CD14-positive monocyte (primary cell): ENCODE measurements around the gene ASAH2B. TPM values are rescaled to one million over a fixed set of nuclear protein-coding genes. Genes with fewer than 3 reads are reported as not detected.
"Not testable (repeated sequence)": the region's sequence is repeated elsewhere in the genome, so short reads cannot be mapped to it uniquely, and the experiment has no call there.

Experiments used
- DNase-seq, 3 donors: peaks; one replicate each; pipeline ENCODE4 v3.0.0-alpha.2; 2011 to 2022
- H2AFZ ChIP-seq: 2 replicates; pipeline ENCODE4 v1.6.0; 2012; ENCODE audit warnings: mild to moderate bottlenecking, low read depth, low read length, inconsistent platforms; ENCODE audit not compliant: insufficient read depth, poor library complexity, severe bottlenecking
- H3K27ac ChIP-seq, 2 donors: 1 replicate in 1 of 2; 2 replicates in 1 of 2; pipeline ENCODE4 v1.5.1; 2012 to 2013; ENCODE audit warnings: low read length in 2 of 2, control low read depth in 1 of 2, inconsistent platforms in 1 of 2, low read depth in 1 of 2, mild to moderate bottlenecking in 1 of 2
- H3K27me3 ChIP-seq, 2 donors: one replicate each; pipeline versions ENCODE4 v1.6.0 to v1.6.1; 2011 to 2013; ENCODE audit warnings: low read length in 2 of 2; ENCODE audit not compliant: control insufficient read depth in 2 of 2, insufficient read depth in 2 of 2
- H3K36me3 ChIP-seq, 2 donors: replicated peaks in 1 of 2; 1 replicate in 1 of 2; 2 replicates in 1 of 2; pipeline versions ENCODE4 v1.5.1 to v1.6.1; 2012 to 2013; ENCODE audit warnings: low read length in 2 of 2, control low read depth in 1 of 2, inconsistent platforms in 1 of 2, mild to moderate bottlenecking in 1 of 2; ENCODE audit not compliant: insufficient read depth in 2 of 2, control insufficient read depth in 1 of 2
- H3K4me1 ChIP-seq, 2 donors: 1 replicate in 1 of 2; 2 replicates in 1 of 2; pipeline versions ENCODE4 v1.5.1 to v1.6.1; 2012 to 2013; ENCODE audit warnings: low read length in 2 of 2, control low read depth in 1 of 2, inconsistent platforms in 1 of 2, mild to moderate bottlenecking in 1 of 2, moderate library complexity in 1 of 2; ENCODE audit not compliant: insufficient read depth in 2 of 2, control insufficient read depth in 1 of 2
- H3K4me2 ChIP-seq: replicated peaks from 2 replicates; pipeline ENCODE3; 2012; ENCODE audit warnings: low read length, moderate library complexity, mild to moderate bottlenecking; ENCODE audit not compliant: poor library complexity, severe bottlenecking; ENCODE audit errors: extremely low read depth
- H3K4me3 ChIP-seq, 3 experiments: fragments of 200-600 bp in 1 of 3; sonication (generic) in 1 of 3; replicated peaks in 1 of 3; 1 replicate in 2 of 3; 2 replicates in 1 of 3; pipeline ENCODE4 v1.5.1; 2011 to 2013; ENCODE audit warnings: low read length in 3 of 3, mild to moderate bottlenecking in 3 of 3, control low read depth in 2 of 3, low read depth in 2 of 3, inconsistent platforms in 1 of 3, moderate library complexity in 1 of 3
- H3K79me2 ChIP-seq: 2 replicates; pipeline ENCODE4 v1.6.0; 2012; ENCODE audit warnings: mild to moderate bottlenecking, control low read depth, inconsistent platforms, low read length, moderate library complexity; ENCODE audit not compliant: insufficient read depth
- H3K9ac ChIP-seq: 2 replicates; pipeline ENCODE4 v1.6.0; 2017; ENCODE audit warnings: low read length, mild to moderate bottlenecking; ENCODE audit not compliant: insufficient read depth, poor library complexity, severe bottlenecking
- H3K9me3 ChIP-seq, 2 donors: replicated peaks in 1 of 2; 1 replicate in 1 of 2; 2 replicates in 1 of 2; pipeline versions ENCODE4 v1.5.1 to v1.6.1; 2012 to 2013; ENCODE audit warnings: low read length in 2 of 2, control low read depth in 1 of 2; ENCODE audit not compliant: control insufficient read depth in 1 of 2, insufficient read depth in 1 of 2
- H4K20me1 ChIP-seq: 2 replicates; pipeline ENCODE4 v1.6.0; 2012; ENCODE audit warnings: mild to moderate bottlenecking, low read length, control low read depth, moderate library complexity; ENCODE audit not compliant: insufficient read depth
- H3K27ac Mint-ChIP-seq, 7 donors: one replicate each; pipeline ENCODE4 v1.8.0; 2020; ENCODE audit warnings: mild to moderate bottlenecking in 7 of 7, mixed read lengths in 7 of 7, moderate library complexity in 6 of 7, inconsistent platforms in 2 of 7
- H3K27me3 Mint-ChIP-seq, 3 donors: one replicate each; pipeline ENCODE4 v1.8.0; 2021 to 2022; ENCODE audit warnings: low read depth in 3 of 3, mild to moderate bottlenecking in 3 of 3, mixed read lengths in 3 of 3, moderate library complexity in 3 of 3, inconsistent platforms in 1 of 3
- H3K36me3 Mint-ChIP-seq, 2 donors: one replicate each; pipeline ENCODE4 v1.8.0; 2020; ENCODE audit warnings: mixed read lengths in 2 of 2, inconsistent platforms in 1 of 2, mild to moderate bottlenecking in 1 of 2
- H3K4me1 Mint-ChIP-seq: one replicate; pipeline ENCODE4 v1.8.0; 2020; ENCODE audit warnings: mild to moderate bottlenecking, mixed read lengths
- H3K4me3 Mint-ChIP-seq, 2 donors: one replicate each; pipeline ENCODE4 v1.8.0; 2020; ENCODE audit warnings: mild to moderate bottlenecking in 2 of 2, mixed read lengths in 2 of 2, moderate library complexity in 1 of 2
- H3K9me3 Mint-ChIP-seq, 7 donors: one replicate each; pipeline ENCODE4 v1.8.0; 2020 to 2022; ENCODE audit warnings: mixed read lengths in 7 of 7, mild to moderate bottlenecking in 6 of 7, moderate library complexity in 6 of 7, inconsistent platforms in 2 of 7
- WGBS: methylation state at CpG from one replicate; pipeline ENCODE4 v1.1.5; 2013; ENCODE audit warnings: missing lambda C conversion rate; ENCODE audit not compliant: insufficient coverage; 5-methylcytosine and 5-hydroxymethylcytosine counted together
- intact Hi-C, 2 donors: fragments of 100-400 bp; cut with micrococcal nuclease; formaldehyde crosslinking; loops; one replicate each; pipeline versions ENCODE4 v1.15.0 to v1.15.1; 2023
- polyA plus RNA-seq, 3 donors: library from polyadenylated mRNA; depleted of rRNA in 1 of 3; unstranded in 2 of 3; stranded (reverse) in 1 of 3; fragments of 300-500 nt in 2 of 3; fragments of >200 nt in 1 of 3; fragmentation: Illumina TruSeq in 2 of 3; gene quantifications; 1 replicate in 2 of 3; 2 replicates in 1 of 3; pipeline ENCODE4 v1.2.3, GENCODE V29; 2012 to 2021
- TF ChIP-seq, protein P1 (sequence below): fragments of 200-600 bp; IDR thresholded peaks from one replicate; pipeline ENCODE4 v1.8.0; 2022; ENCODE audit warnings: antibody characterized with exemption, mild to moderate bottlenecking

The ASAH2B gene
- polyA plus RNA-seq, 3 donors, result not detected

DNA sequence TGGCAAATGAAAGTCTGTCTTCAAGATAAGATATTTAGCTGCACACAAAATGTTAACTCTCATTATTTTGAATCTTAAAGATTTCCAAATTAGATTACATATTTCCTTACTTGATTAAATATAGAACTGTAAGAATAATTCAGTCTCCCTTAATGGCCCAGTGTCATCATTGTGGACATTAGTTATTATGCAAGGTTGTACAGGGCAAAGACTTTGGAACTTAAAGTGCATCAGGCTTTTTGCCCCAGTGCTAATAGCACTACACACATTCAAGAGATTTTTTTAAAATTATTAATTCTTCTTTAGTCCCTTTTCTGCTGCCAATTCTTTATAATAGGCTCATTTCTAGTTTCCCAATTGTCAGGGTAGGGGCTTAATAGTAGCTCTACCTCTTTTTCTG is 42.3 kb downstream of the ASAH2B start:
- H3K79me2 ChIP-seq, DNase-seq, H3K4me3 ChIP-seq, H3K4me3 Mint-ChIP-seq, H3K27me3 Mint-ChIP-seq, H2AFZ ChIP-seq, H3K27ac ChIP-seq, H3K4me1 Mint-ChIP-seq, H4K20me1 ChIP-seq, H3K36me3 Mint-ChIP-seq, H3K9me3 Mint-ChIP-seq, intact Hi-C loops, H3K27me3 ChIP-seq, H3K36me3 ChIP-seq, H3K9ac ChIP-seq, H3K4me1 ChIP-seq, H3K9me3 ChIP-seq, H3K27ac Mint-ChIP-seq, H3K4me2 ChIP-seq: not testable (repeated sequence)

DNA sequence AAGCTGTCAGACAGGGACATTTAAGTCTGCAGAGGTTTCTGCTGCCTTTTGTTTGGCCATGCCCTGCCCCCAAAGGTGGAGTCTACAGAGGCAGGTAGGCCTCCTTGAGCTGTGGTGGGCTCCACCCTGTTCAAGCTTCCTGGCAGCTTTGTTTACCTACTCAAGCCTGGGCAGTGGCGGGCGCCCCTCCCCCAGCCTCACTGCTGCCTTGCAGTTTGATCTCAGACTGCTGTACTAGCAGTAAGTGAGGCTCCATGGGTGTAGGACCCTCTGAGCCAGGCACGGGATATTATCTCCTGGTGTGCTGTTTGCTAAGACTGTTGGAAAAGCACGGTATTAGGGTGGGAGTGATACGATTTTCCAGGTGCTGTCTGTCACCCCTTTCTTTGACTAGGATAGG is 48.2 kb downstream of the ASAH2B start:
- H3K27me3 ChIP-seq, DNase-seq, H3K4me2 ChIP-seq, H2AFZ ChIP-seq, H3K27ac ChIP-seq, H3K9ac ChIP-seq, H3K9me3 ChIP-seq, H3K36me3 Mint-ChIP-seq, H3K4me3 Mint-ChIP-seq, H3K4me1 Mint-ChIP-seq, H3K27me3 Mint-ChIP-seq, H3K4me3 ChIP-seq, H3K36me3 ChIP-seq, H3K4me1 ChIP-seq, H3K9me3 Mint-ChIP-seq, H4K20me1 ChIP-seq, H3K79me2 ChIP-seq, intact Hi-C loops, H3K27ac Mint-ChIP-seq: not testable (repeated sequence)
- WGBS, result 94% methylated on average over 4 of the region's 5 CpGs

DNA sequence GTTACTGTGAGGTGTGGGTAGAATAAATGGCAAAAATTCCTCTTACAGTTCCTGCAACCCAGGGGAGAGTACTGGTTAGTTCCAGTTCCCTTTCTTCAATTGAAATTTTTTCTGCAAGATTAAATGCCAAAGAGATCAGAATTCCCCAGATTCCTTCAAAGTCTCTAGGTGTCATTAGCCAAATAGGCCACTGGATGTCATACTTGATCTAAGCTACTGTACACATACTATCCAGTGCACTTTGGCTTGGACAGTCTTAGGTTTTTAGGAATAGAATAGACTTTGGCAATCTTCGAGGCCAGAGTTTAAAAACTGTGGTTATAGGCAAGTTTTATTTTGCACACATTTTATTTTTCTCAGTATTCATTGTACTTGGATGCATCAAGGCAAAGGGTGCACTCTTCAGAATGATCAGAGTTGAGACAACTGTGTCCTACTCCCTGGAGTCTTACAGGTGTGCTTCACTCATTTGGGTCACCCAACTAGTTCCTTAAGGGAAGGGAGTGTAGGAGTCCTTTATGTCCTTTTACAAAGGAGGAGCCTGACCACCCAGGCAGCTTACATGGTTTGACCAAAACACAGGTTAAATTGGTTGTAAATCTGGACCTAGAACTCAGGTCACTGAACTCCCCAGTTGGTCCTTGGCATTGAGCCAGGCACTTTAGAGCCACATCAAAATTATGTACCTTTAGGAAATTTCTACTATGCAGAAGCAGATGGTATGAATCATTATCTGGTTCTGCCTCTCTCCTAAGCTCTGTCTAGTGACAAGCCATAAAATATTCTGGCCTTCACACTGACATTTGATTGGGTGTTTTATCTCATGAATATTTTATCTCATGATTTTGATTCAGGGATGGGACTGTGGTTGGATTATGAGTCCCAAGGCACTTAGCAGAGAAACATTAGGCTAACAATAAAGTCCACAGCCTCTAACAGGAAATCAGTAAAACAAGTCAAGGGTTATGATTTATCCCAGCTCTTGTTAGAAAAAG is 49.5 kb downstream of the ASAH2B start:
- WGBS, result no CpG with 5 or more reads among the region's 1 CpG
- H3K4me3 ChIP-seq, result no peak overlapping the region
- H3K36me3 ChIP-seq, result no peaks in the 10 kb centered on the region
- H3K4me3 Mint-ChIP-seq, result no peak overlapping the region
- no peaks in the 10 kb centered on the region for H3K79me2 ChIP-seq
- no peaks in the 10 kb centered on the region for H4K20me1 ChIP-seq
- no peak overlapping the region for H2AFZ ChIP-seq
- H3K9ac ChIP-seq, result no peak overlapping the region
- no peak for DNase-seq
- intact Hi-C loops, result no loop called here
- H3K4me1 Mint-ChIP-seq, result no peaks in the 10 kb centered on the region
- H3K4me1 ChIP-seq, result no peaks in the 10 kb centered on the region
- no peaks in the 10 kb centered on the region for H3K9me3 ChIP-seq
- no peaks in the 10 kb centered on the region for H3K36me3 Mint-ChIP-seq
- no peaks in the 10 kb centered on the region for H3K27me3 Mint-ChIP-seq
- TF ChIP-seq, protein P1, sequence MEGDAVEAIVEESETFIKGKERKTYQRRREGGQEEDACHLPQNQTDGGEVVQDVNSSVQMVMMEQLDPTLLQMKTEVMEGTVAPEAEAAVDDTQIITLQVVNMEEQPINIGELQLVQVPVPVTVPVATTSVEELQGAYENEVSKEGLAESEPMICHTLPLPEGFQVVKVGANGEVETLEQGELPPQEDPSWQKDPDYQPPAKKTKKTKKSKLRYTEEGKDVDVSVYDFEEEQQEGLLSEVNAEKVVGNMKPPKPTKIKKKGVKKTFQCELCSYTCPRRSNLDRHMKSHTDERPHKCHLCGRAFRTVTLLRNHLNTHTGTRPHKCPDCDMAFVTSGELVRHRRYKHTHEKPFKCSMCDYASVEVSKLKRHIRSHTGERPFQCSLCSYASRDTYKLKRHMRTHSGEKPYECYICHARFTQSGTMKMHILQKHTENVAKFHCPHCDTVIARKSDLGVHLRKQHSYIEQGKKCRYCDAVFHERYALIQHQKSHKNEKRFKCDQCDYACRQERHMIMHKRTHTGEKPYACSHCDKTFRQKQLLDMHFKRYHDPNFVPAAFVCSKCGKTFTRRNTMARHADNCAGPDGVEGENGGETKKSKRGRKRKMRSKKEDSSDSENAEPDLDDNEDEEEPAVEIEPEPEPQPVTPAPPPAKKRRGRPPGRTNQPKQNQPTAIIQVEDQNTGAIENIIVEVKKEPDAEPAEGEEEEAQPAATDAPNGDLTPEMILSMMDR, result no peak
- no peaks in the 10 kb centered on the region for H3K27me3 ChIP-seq
- H3K4me2 ChIP-seq, result no peak overlapping the region
- H3K27ac ChIP-seq, result no peak overlapping the region
- H3K9me3 Mint-ChIP-seq, result peaks cover 0 to 8% (median 3%) of the 10 kb centered on the region in 7 donors
- no peak overlapping the region for H3K27ac Mint-ChIP-seq
